Sciatic nerve (tissue), 2 donors: ENCODE measurements around the gene PTPN9. TPM values are rescaled to one million over a fixed set of nuclear protein-coding genes. Genes with fewer than 3 reads are reported as not detected.
"Not testable (repeated sequence)": the region's sequence is repeated elsewhere in the genome, so short reads cannot be mapped to it uniquely, and the experiment has no call there.

Source experiments
- ATAC-seq: fragments of 200-7000 bp; cut with Tn5 transposase; one replicate; pipeline ENCODE4 v1.9.1; 2020; ENCODE audit warnings: mild to moderate bottlenecking, moderate library complexity
- DNase-seq: peaks from one replicate; pipeline ENCODE4 v3.0.0-alpha.2; 2020; ENCODE audit warnings: low spot score
- intact Hi-C: fragments of 100-400 bp; cut with DNase I; formaldehyde crosslinking; loops from one replicate; pipeline ENCODE4 v1.14.2; 2022
- total RNA-seq: library from RNA; stranded (reverse); fragmentation: NEBNext Ultra II Directional; extraction: Animal tissue kit (Norgen Biotek cat#: 25700); gene quantifications from one replicate; pipeline ENCODE4 v1.2.1, GENCODE V29; 2021
- donor health status: DM: no; HTN: no; CAD: no.
- donor health status: DM: no; HTN: no; CAD: no.

Gene PTPN9
- total RNA-seq, 1 donor from 2014 or later: 45.3 TPM

GRCh38 chr15:75542949-75543545 lies 36.1 kb downstream of the PTPN9 start:
- DNase-seq, ATAC-seq, intact Hi-C loops: not testable (repeated sequence)

- DNase-seq: no peak
- peak; percentile 46 for ATAC-seq
- intact Hi-C loops: no loop called here
Measured at GRCh38 chr15:75542386-75542797, 36.7 kb downstream of the PTPN9 start.

- no peak for DNase-seq
- intact Hi-C loops: no loop called here
- no peak for ATAC-seq
Measured at GRCh38 chr15:75538376-75538775, 40.7 kb downstream of the PTPN9 start.

GRCh38 chr15:75533945-75534344 lies 45.2 kb downstream of the PTPN9 start:
- ATAC-seq (no peak), DNase-seq (no peak)
- intact Hi-C loops: no loop called here

- DNase-seq (peak; percentile 76), ATAC-seq (peak; percentile 96)
- intact Hi-C loops: no loop called here
Measured at GRCh38 chr15:75532413-75533250, 46.5 kb downstream of the PTPN9 start.

- ATAC-seq (peak; percentile 47), DNase-seq (peak; percentile 81)
- intact Hi-C loops: no loop called here
Measured at GRCh38 chr15:75531041-75531450, 48.1 kb downstream of the PTPN9 start.

- intact Hi-C loops: no loop called here
- DNase-seq (no peak), ATAC-seq (no peak)
Measured at GRCh38 chr15:75530169-75530568, 48.9 kb downstream of the PTPN9 start.

GRCh38 chr15:75525756-75526155 lies 53.4 kb downstream of the PTPN9 start:
- intact Hi-C loops, DNase-seq, ATAC-seq: not testable (repeated sequence)

GRCh38 chr15:75523011-75523410 lies 56.1 kb downstream of the PTPN9 start:
- intact Hi-C loops: no loop called here
- no peak for DNase-seq
- no peak for ATAC-seq

GRCh38 chr15:75517233-75517632 lies 61.9 kb downstream of the PTPN9 start:
- intact Hi-C loops: no loop called here
- ATAC-seq (no peak), DNase-seq (no peak)

- intact Hi-C loops: no loop called here
- DNase-seq (no peak), ATAC-seq (peak; percentile 53)
Measured at GRCh38 chr15:75508840-75509532, 70.1 kb downstream of the PTPN9 start.

- no peak for DNase-seq
- ATAC-seq: no peak
- intact Hi-C loops: no loop called here
Measured at GRCh38 chr15:75502360-75502759, 76.8 kb downstream of the PTPN9 start.

GRCh38 chr15:75493732-75494131 lies 85.4 kb downstream of the PTPN9 start:
- ATAC-seq (no peak), DNase-seq (no peak)
- intact Hi-C loops: no loop called here

- DNase-seq (no peak), ATAC-seq (no peak)
- intact Hi-C loops: no loop called here
Measured at GRCh38 chr15:75483961-75484360, 95.2 kb downstream of the PTPN9 start.

GRCh38 chr15:75483556-75483955 lies 95.6 kb downstream of the PTPN9 start:
- DNase-seq, ATAC-seq, intact Hi-C loops: not testable (repeated sequence)

GRCh38 chr15:75483106-75483505 lies 96.0 kb downstream of the PTPN9 start:
- intact Hi-C loops: no loop called here
- DNase-seq (no peak), ATAC-seq (no peak)

GRCh38 chr15:75480463-75480862 lies 98.7 kb downstream of the PTPN9 start:
- ATAC-seq, DNase-seq, intact Hi-C loops: not testable (repeated sequence)

- DNase-seq: no peak
- ATAC-seq: no peak
- intact Hi-C loops: no loop called here
Measured at GRCh38 chr15:75479670-75480069, 99.4 kb downstream of the PTPN9 start.

- ATAC-seq, DNase-seq, intact Hi-C loops: not testable (repeated sequence)
Measured at GRCh38 chr15:75477094-75477493, 102.0 kb downstream of the PTPN9 start.
